SK-N-SH treated with all-trans-retinoic acid at 6 μM for 48 hours (cell line): ENCODE results near the gene AGPAT3.
"Not testable (repeated sequence)": the region's sequence is repeated elsewhere in the genome, so short reads cannot be mapped to it uniquely, and the experiment has no call there.

Experiments used
- ATAC-seq: fragments of 200-7000 bp; cut with Tn5 transposase; 3 replicates; pipeline ENCODE4 v1.9.1; 2020; ENCODE audit warnings: mild to moderate bottlenecking, moderate library complexity
- ARNTL ChIP-seq: fragments of 450-650 bp; formaldehyde crosslinking; IDR thresholded peaks from 2 replicates; pipeline ENCODE4 v1.5.0; 2020; ENCODE audit warnings: low read depth, mild to moderate bottlenecking, moderate library complexity, borderline replicate concordance
- BACH2 ChIP-seq: fragments of 250-450 bp; sonication (Bioruptor Pico); IDR thresholded peaks from 2 replicates; pipeline ENCODE4 v1.9.0; 2021; ENCODE audit warnings: mild to moderate bottlenecking, borderline replicate concordance
- CREB5 ChIP-seq: fragments of 250-450 bp; sonication (Bioruptor Pico); IDR thresholded peaks from 2 replicates; pipeline ENCODE4 v1.5.1; 2020; ENCODE audit warnings: low read depth, mild to moderate bottlenecking, moderate library complexity
- CSDC2 ChIP-seq: fragments of 250-450 bp; sonication (Bioruptor Pico); IDR thresholded peaks from 2 replicates; pipeline ENCODE4 v1.5.0; 2020; ENCODE audit warnings: mild to moderate bottlenecking, moderate library complexity
- CSRNP3 ChIP-seq: fragments of 250-450 bp; sonication (Bioruptor Pico); IDR thresholded peaks from 2 replicates; pipeline ENCODE4 v1.5.1; 2021; ENCODE audit warnings: mild to moderate bottlenecking, moderate library complexity
- ESRRG ChIP-seq: fragments of 250-450 bp; sonication (Bioruptor Pico); IDR thresholded peaks from 2 replicates; pipeline ENCODE4 v1.6.1; 2021; ENCODE audit warnings: mild to moderate bottlenecking
- GLIS3 ChIP-seq: fragments of 250-450 bp; sonication (Bioruptor Pico); IDR thresholded peaks from 2 replicates; pipeline ENCODE4 v1.5.0; 2020; ENCODE audit warnings: mild to moderate bottlenecking, moderate library complexity
- ISL1 ChIP-seq: fragments of 250-450 bp; sonication (Bioruptor Pico); IDR thresholded peaks from 2 replicates; pipeline ENCODE4 v2.1.2; 2022; ENCODE audit warnings: mild to moderate bottlenecking, moderate library complexity
- OSR1 ChIP-seq: fragments of 250-450 bp; sonication (Bioruptor Pico); IDR thresholded peaks from 2 replicates; pipeline ENCODE4 v1.8.0; 2022; ENCODE audit warnings: moderate library complexity, mild to moderate bottlenecking, inconsistent platforms
- POU6F1 ChIP-seq: fragments of 250-450 bp; sonication (Bioruptor Pico); IDR thresholded peaks from 2 replicates; pipeline ENCODE4 v1.8.0; 2021; ENCODE audit warnings: low read depth, mild to moderate bottlenecking, moderate library complexity, borderline replicate concordance
- PPARA ChIP-seq: fragments of 250-450 bp; sonication (Bioruptor Pico); IDR thresholded peaks from 2 replicates; pipeline ENCODE4 v1.5.0; 2020; ENCODE audit warnings: mild to moderate bottlenecking, borderline replicate concordance
- RARB ChIP-seq: fragments of 250-450 bp; sonication (Bioruptor Pico); IDR thresholded peaks from 2 replicates; pipeline ENCODE4 v1.8.0; 2021; ENCODE audit warnings: mild to moderate bottlenecking, moderate library complexity
- TCF4 ChIP-seq: fragments of 250-450 bp; sonication (Bioruptor Pico); IDR thresholded peaks from 2 replicates; pipeline ENCODE4 v1.8.0; 2021; ENCODE audit warnings: mild to moderate bottlenecking, moderate library complexity, borderline replicate concordance
- TOX ChIP-seq: fragments of 250-450 bp; sonication (Bioruptor Pico); IDR thresholded peaks from 2 replicates; pipeline ENCODE4 v1.8.0; 2021; ENCODE audit warnings: mild to moderate bottlenecking, moderate library complexity, borderline replicate concordance
- TSHZ2 ChIP-seq: fragments of 250-450 bp; sonication (Bioruptor Pico); IDR thresholded peaks from 2 replicates; pipeline ENCODE4 v1.5.0; 2020; ENCODE audit warnings: mild to moderate bottlenecking, moderate library complexity
- ZC3H10 ChIP-seq: fragments of 250-450 bp; sonication (Bioruptor Pico); IDR thresholded peaks from 2 replicates; pipeline ENCODE4 v1.5.1; 2021; ENCODE audit warnings: mild to moderate bottlenecking, moderate library complexity
- ZFP3 ChIP-seq: fragments of 250-450 bp; sonication (Bioruptor Pico); IDR thresholded peaks from 2 replicates; pipeline ENCODE4 v1.5.0; 2020; ENCODE audit warnings: mild to moderate bottlenecking, moderate library complexity
- ZFP30 ChIP-seq: fragments of 450-650 bp; formaldehyde crosslinking; IDR thresholded peaks from 2 replicates; pipeline ENCODE4 v1.5.0; 2022; ENCODE audit warnings: mild to moderate bottlenecking, moderate library complexity
- ZNF565 ChIP-seq: fragments of 450-650 bp; formaldehyde crosslinking; conservative IDR thresholded peaks from 2 replicates; pipeline ENCODE4 v1.5.0; 2020; ENCODE audit warnings: low read depth, mild to moderate bottlenecking, moderate library complexity
- ZNF70 ChIP-seq: fragments of 450-650 bp; formaldehyde crosslinking; IDR thresholded peaks from 2 replicates; pipeline ENCODE4 v1.5.0; 2020; ENCODE audit warnings: mild to moderate bottlenecking, moderate library complexity
- ZNF8 ChIP-seq: fragments of 450-650 bp; formaldehyde crosslinking; IDR thresholded peaks from 2 replicates; pipeline ENCODE4 v1.5.0; 2020; ENCODE audit warnings: mild to moderate bottlenecking, moderate library complexity

Gene AGPAT3

GRCh38 chr21:43820466-43820865, 44.6 kb upstream of the AGPAT3 start:
- TF ChIP-seq PPARA (CRISPR knock-in tag) = no peak
- no peak for TF ChIP-seq ZNF565 (CRISPR knock-in tag)
- no peak for TF ChIP-seq TSHZ2
- no peak for TF ChIP-seq ZNF8 (CRISPR knock-in tag)
- no peak for TF ChIP-seq BACH2 (CRISPR knock-in tag)
- TF ChIP-seq ESRRG = no peak
- no peak for TF ChIP-seq GLIS3
- TF ChIP-seq ZC3H10 (CRISPR knock-in tag) = no peak
- no peak for TF ChIP-seq ISL1 (CRISPR knock-in tag)
- no peak for TF ChIP-seq ARNTL (CRISPR knock-in tag)
- no peak for TF ChIP-seq ZNF70
- TF ChIP-seq POU6F1 (CRISPR knock-in tag) = no peak
- TF ChIP-seq ZFP3 (CRISPR knock-in tag) = no peak
- TF ChIP-seq CREB5 (CRISPR knock-in tag) = no peak
- TF ChIP-seq ZFP30 (CRISPR knock-in tag) = no peak
- TF ChIP-seq, all 23 proteins: peak for 0
- no peak for ATAC-seq

GRCh38 chr21:43822166-43822565, 42.9 kb upstream of the AGPAT3 start:
- ATAC-seq = not testable (repeated sequence)

- ATAC-seq = not testable (repeated sequence)
Observed at GRCh38 chr21:43822741-43823140, 42.3 kb upstream of the AGPAT3 start.

- peak; percentile 71 for ATAC-seq
Observed at GRCh38 chr21:43824333-43825241, 40.4 kb upstream of the AGPAT3 start.

More at GRCh38 chr21:43824333-43825241, 40.4 kb upstream of the AGPAT3 start:
- TF ChIP-seq OSR1 = no peak
- no peak for TF ChIP-seq TCF4 (CRISPR knock-in tag)
- TF ChIP-seq RARB (CRISPR knock-in tag) = no peak
- no peak for TF ChIP-seq CREB5 (CRISPR knock-in tag)
- TF ChIP-seq ZNF70 = no peak
- TF ChIP-seq CSDC2 (CRISPR knock-in tag) = no peak
- no peak for TF ChIP-seq ZFP30 (CRISPR knock-in tag)
- TF ChIP-seq TSHZ2 = no peak
- no peak for TF ChIP-seq TOX
- no peak for TF ChIP-seq BACH2 (CRISPR knock-in tag)
- TF ChIP-seq ARNTL (CRISPR knock-in tag) = no peak
- TF ChIP-seq POU6F1 (CRISPR knock-in tag) = no peak
- no peak for TF ChIP-seq ZC3H10 (CRISPR knock-in tag)
- no peak for TF ChIP-seq PPARA (CRISPR knock-in tag)
- TF ChIP-seq CSRNP3 = no peak
